K562 (cell line): Measurements from ENCODE around the gene MYL12B. TPM values are rescaled to one million over a fixed set of nuclear protein-coding genes. Genes with fewer than 3 reads are reported as not detected.

Experiments used
- CEBPG ChIP-seq, 3 experiments: fragments of 200-800 bp in 1 of 3; sonication (Bioruptor generic) in 1 of 3; sonication (generic) in 1 of 3; formaldehyde crosslinking in 1 of 3; IDR thresholded peaks in 2 of 3; conservative IDR thresholded peaks in 1 of 3; 2 replicates each; pipeline versions ENCODE4 v1.6.1 to v1.8.0; 2016 to 2022; ENCODE audit warnings: missing compliant biosample characterization in 2 of 3, missing genetic modification characterization in 2 of 3, mild to moderate bottlenecking in 1 of 3, missing genetic modification reagents in 1 of 3
- CREM ChIP-seq: IDR thresholded peaks from 2 replicates; pipeline ENCODE4 v1.6.1; 2014; ENCODE audit warnings: antibody characterized with exemption, low read depth
- CXXC5 ChIP-seq: fragments of 250-450 bp; sonication (Bioruptor Pico); IDR thresholded peaks from 2 replicates; pipeline ENCODE4 v1.8.0; 2022; ENCODE audit warnings: inconsistent platforms, mild to moderate bottlenecking, moderate library complexity
- E2F6 ChIP-seq, 2 experiments: IDR thresholded peaks; 2 replicates each; pipeline ENCODE4 v1.6.1; 2011; ENCODE audit warnings: borderline replicate concordance in 1 of 2, control low read depth in 1 of 2, low read depth in 1 of 2, low read length in 1 of 2, mild to moderate bottlenecking in 1 of 2, mixed read lengths in 1 of 2, moderate library complexity in 1 of 2; ENCODE audit not compliant: insufficient read depth in 1 of 2, insufficient read length in 1 of 2, poor library complexity in 1 of 2, severe bottlenecking in 1 of 2; ENCODE audit errors: extremely low read depth in 1 of 2
- FOXA3 ChIP-seq, 2 experiments: fragments of 450-650 bp in 1 of 2; sonication (generic) in 1 of 2; formaldehyde crosslinking; IDR thresholded peaks in 1 of 2; conservative IDR thresholded peaks in 1 of 2; 2 replicates each; pipeline versions ENCODE4 v1.4.0 to v1.8.0; 2020 to 2022; ENCODE audit warnings: mild to moderate bottlenecking in 2 of 2, missing genetic modification reagents in 1 of 2
- GATA2 ChIP-seq: sonication (generic); formaldehyde crosslinking; IDR thresholded peaks from 2 replicates; pipeline ENCODE4 v1.4.0; 2020; ENCODE audit warnings: mild to moderate bottlenecking, missing genetic modification reagents
- HBP1 ChIP-seq: fragments of 450-650 bp; formaldehyde crosslinking; IDR thresholded peaks from 2 replicates; pipeline ENCODE4 v1.4.0; 2022; ENCODE audit warnings: missing genetic modification characterization
- HDAC2 ChIP-seq: fragments of 450-650 bp; IDR thresholded peaks from 2 replicates; pipeline ENCODE4 v1.6.1; 2016; ENCODE audit warnings: mild to moderate bottlenecking
- KDM2B ChIP-seq: fragments of 250-450 bp; sonication (Bioruptor Pico); IDR thresholded peaks from 2 replicates; pipeline ENCODE4 v1.8.0; 2021; ENCODE audit warnings: mild to moderate bottlenecking, moderate library complexity
- NCOA1 ChIP-seq: fragments of 450-650 bp; IDR thresholded peaks from 2 replicates; pipeline ENCODE4 v1.6.1; 2016; ENCODE audit warnings: low read depth
- NFIC ChIP-seq: fragments of 450-650 bp; IDR thresholded peaks from 2 replicates; pipeline ENCODE4 v1.6.1; 2017; ENCODE audit warnings: mild to moderate bottlenecking, inconsistent platforms
- PYGO2 ChIP-seq: fragments of 450-650 bp; IDR thresholded peaks from 2 replicates; pipeline ENCODE4 v1.6.1; 2016; ENCODE audit warnings: mild to moderate bottlenecking, missing genetic modification characterization, moderate library complexity, missing compliant biosample characterization
- SIN3B ChIP-seq: fragments of 450-650 bp; IDR thresholded peaks from 2 replicates; pipeline ENCODE4 v1.6.1; 2017; ENCODE audit warnings: low read depth, mild to moderate bottlenecking, moderate library complexity
- SREBF2 ChIP-seq: sonication (generic); formaldehyde crosslinking; IDR thresholded peaks from 2 replicates; pipeline ENCODE4 v1.4.0; 2020; ENCODE audit warnings: mild to moderate bottlenecking, missing genetic modification reagents
- TGIF2 ChIP-seq: sonication (generic); formaldehyde crosslinking; IDR thresholded peaks from 2 replicates; pipeline ENCODE4 v1.8.1; 2022; ENCODE audit warnings: mild to moderate bottlenecking, missing genetic modification reagents, moderate library complexity
- UBTF ChIP-seq, 2 experiments: IDR thresholded peaks; 2 replicates each; pipeline ENCODE4 v1.6.1; 2012; ENCODE audit warnings: improper control_type of control experiment in 2 of 2, low read depth in 2 of 2, low read length in 2 of 2, borderline replicate concordance in 1 of 2
- ZFP36 ChIP-seq: fragments of 150-350 bp; IDR thresholded peaks from 2 replicates; pipeline ENCODE4 v1.6.1; 2018; ENCODE audit warnings: low read length, low read depth; ENCODE audit not compliant: partially characterized antibody
- ZNF184 ChIP-seq: sonication (generic); formaldehyde crosslinking; IDR thresholded peaks from 2 replicates; pipeline ENCODE4 v1.5.0; 2020; ENCODE audit warnings: missing genetic modification reagents
- polyA plus RNA-seq, 8 experiments: library from polyadenylated mRNA; depleted of rRNA in 4 of 8; stranded (reverse) in 5 of 8; unstranded in 3 of 8; fragments of >200 nt; fragmentation: Nextera tagmentation in 2 of 8; fragmentation: Illumina TruSeq in 1 of 8; extraction: Ambion mirVana in 2 of 8; extraction: Trizol in 1 of 8; gene quantifications; 2 replicates each; pipeline versions ENCODE4 v1.2.1 to v1.2.3, GENCODE V29; 2011 to 2014; ENCODE audit warnings: inconsistent platforms in 1 of 8, missing spikeins in 1 of 8
- total RNA-seq, 7 experiments: library from RNA; depleted of rRNA in 6 of 7; stranded (reverse); fragments of >200 nt in 6 of 7; fragmentation: Illumina TruSeq in 2 of 7; extraction: Trizol in 2 of 7; gene quantifications; 2 replicates each; pipeline versions ENCODE4 v1.2.1 to v1.2.3, GENCODE V29; 2011 to 2021; ENCODE audit warnings: low replicate concordance in 1 of 7
- TF ChIP-seq, protein P1 (sequence below): fragments of 250-450 bp; sonication (Bioruptor Pico); IDR thresholded peaks from 2 replicates; pipeline ENCODE4 v1.6.1; 2021; ENCODE audit warnings: mild to moderate bottlenecking

The MYL12B gene
- total and polyA plus RNA-seq, 9 of the 15 experiments (the other 6 are each of a cell fraction or from before 2014, with no cell fraction given): 220 to 995 (median 463) TPM

DNA sequence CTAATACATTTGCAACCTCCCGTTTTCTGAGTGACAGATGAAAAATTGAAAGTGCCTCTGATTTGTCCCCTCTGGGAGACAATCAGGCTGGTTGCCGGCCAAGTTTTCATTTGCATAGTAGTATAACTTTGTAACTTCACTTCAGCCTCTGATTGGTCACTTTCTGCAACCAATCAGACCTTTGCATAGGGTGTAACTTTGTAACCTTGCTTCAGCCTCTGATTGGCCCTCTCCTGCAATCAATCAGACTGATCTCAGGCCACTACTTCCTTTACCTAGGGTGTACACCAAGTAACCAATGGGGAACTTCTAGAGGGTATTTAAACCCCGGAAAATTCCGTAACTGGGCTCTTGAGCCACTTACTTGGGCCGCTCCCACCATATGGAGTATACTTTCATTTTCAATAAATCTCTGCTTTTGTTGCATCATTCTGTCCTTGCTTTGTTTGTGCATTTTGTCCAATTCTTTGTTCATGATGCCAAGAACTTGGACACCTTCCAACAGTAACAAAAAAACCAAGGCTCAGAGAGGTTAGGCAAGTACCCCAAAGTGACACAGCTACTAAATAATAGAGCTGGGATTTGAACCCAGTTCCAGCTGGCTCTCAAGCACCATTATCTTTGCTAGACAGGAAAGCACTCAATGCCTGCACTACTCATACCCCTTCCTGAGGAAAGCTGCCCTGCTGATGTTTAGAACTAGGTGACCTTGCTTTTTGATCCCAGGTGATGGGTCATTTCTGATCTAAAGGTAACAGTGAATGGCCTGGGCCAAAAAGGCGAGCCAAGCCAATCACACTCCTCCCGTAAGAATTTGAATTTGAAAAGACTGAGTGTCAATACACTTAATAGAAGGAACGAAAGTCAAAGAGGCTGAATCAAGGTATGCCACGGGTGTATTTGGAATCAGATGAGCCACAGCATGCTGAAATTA is 31.3 kb upstream of the MYL12B start (continued):
- no peak for TF ChIP-seq HBP1
- TF ChIP-seq GATA2: no peak
- peak; percentile 41 for TF ChIP-seq ZFP36
- TF ChIP-seq NCOA1: no peak
- no peak for TF ChIP-seq CXXC5 (CRISPR knock-in tag)
- TF ChIP-seq, protein P1, sequence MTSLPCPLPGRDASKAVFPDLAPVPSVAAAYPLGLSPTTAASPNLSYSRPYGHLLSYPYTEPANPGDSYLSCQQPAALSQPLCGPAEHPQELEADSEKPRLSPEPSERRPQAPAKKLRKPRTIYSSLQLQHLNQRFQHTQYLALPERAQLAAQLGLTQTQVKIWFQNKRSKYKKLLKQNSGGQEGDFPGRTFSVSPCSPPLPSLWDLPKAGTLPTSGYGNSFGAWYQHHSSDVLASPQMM: no peak
- TF ChIP-seq CREM: no peak
- TF ChIP-seq E2F6 (IDR thresholded peaks at IDR 0.05; ENCODE audit: borderline replicate concordance in 1 of 2, extremely low read depth in 1 of 2, insufficient read depth in 1 of 2, insufficient read length in 1 of 2, low read depth in 1 of 2, low read length in 1 of 2, poor library complexity in 1 of 2, severe bottlenecking in 1 of 2): no peak
- TF ChIP-seq TGIF2: no peak
- TF ChIP-seq SREBF2 (CRISPR knock-in tag): no peak
- TF ChIP-seq CEBPG (CRISPR knock-in tag; IDR thresholded peaks at IDR 0.05): peak; percentile 59; the same call in 1 of the 2 replicates
- peak; percentile 18 to 57; a peak in 2 of 4 replicates for TF ChIP-seq CEBPG (tag; conservative IDR thresholded peaks at IDR 0.05 in 1 of 2, IDR thresholded peaks at IDR 0.05 in 1 of 2)
- peak; percentile 57 for TF ChIP-seq NFIC
- no peak for TF ChIP-seq KDM2B (CRISPR knock-in tag)
- TF ChIP-seq PYGO2 (tag): no peak
- 0 out of 2 replicates have a peak, but pooled peaks have one; percentile 31 for TF ChIP-seq HDAC2
- no peak for TF ChIP-seq ZNF184 (CRISPR knock-in tag)
- no peak for TF ChIP-seq UBTF (IDR thresholded peaks at IDR 0.05; ENCODE audit: borderline replicate concordance in 1 of 2, low read depth in 2 of 2, low read length in 2 of 2)
- TF ChIP-seq FOXA3 (CRISPR knock-in tag; conservative IDR thresholded peaks at IDR 0.05 in 1 of 2, IDR thresholded peaks at IDR 0.05 in 1 of 2): no peak
- TF ChIP-seq SIN3B: no peak
